ENCODE measurements around the gene C13orf42. TPM values are rescaled to one million over a fixed set of nuclear protein-coding genes. Genes with fewer than 3 reads are reported as not detected.

C13orf42 gene
- total RNA-seq, 1 donor, result not detected

DNA sequence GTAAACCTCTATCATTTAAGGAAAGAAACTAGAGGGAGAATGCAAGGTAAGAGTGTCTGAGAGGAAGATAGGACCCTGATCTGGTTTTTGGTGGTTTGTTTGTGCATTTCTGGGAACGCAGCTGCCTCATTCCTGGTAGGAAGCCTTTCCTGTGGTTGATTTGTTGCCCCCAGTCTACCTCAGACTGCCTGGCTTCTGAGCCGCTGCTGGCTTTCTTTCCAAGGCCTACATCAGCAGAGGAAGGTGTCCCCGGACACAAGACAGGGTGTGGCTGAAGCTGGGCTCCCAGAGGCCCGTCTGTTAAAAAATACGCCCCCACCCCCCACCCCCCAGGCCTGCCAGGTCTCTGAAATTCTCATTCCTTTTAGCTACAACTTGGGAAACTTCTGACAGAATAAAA lies 42.6 kb downstream of the C13orf42 start:
- no peak for TF ChIP-seq CTCF (IDR thresholded peaks at IDR 0.05; ENCODE audit: insufficient read depth, low read depth, low read length)
- DNase-seq (ENCODE audit: low read depth), result no peak
- no peak overlapping the region for H3K4me3 ChIP-seq (ENCODE audit: low read depth, low read length)

DNA sequence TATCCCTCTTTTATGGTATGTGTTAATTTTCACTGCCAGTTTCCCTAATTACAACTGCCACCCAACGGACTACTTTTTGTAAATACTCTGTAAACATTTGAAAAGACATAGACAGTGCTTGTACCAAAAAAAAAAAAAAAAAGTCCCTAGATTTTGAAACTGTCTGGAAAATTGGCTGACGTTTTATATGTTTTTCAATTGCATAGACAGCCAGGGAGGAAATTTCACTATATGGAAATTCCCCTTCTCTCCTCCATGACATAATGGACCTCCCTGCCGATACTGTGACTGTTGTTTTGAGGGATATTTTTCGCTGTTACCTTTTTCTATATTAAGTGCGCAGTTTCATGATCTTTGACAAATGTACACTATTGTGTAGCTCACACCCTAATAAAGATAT lies 43.4 kb downstream of the C13orf42 start:
- TF ChIP-seq CTCF (IDR thresholded peaks at IDR 0.05; ENCODE audit: insufficient read depth, low read depth, low read length), result no peak
- DNase-seq (ENCODE audit: low read depth), result no peak
- no peak overlapping the region for H3K4me3 ChIP-seq (ENCODE audit: low read depth, low read length)

GRCh38 chr13:51067210-51067701 lies 43.8 kb downstream of the C13orf42 start:
- H3K4me3 ChIP-seq (ENCODE audit: low read depth, low read length), result no peak overlapping the region
- DNase-seq (ENCODE audit: low read depth), result no peak
- TF ChIP-seq CTCF (IDR thresholded peaks at IDR 0.05; ENCODE audit: insufficient read depth, low read depth, low read length), result no peak

GRCh38 chr13:51066091-51066831 lies 44.8 kb downstream of the C13orf42 start:
- DNase-seq (ENCODE audit: low read depth), result no peak
- TF ChIP-seq CTCF (IDR thresholded peaks at IDR 0.05; ENCODE audit: insufficient read depth, low read depth, low read length), result no peak
- no peak overlapping the region for H3K4me3 ChIP-seq (ENCODE audit: low read depth, low read length)

DNA sequence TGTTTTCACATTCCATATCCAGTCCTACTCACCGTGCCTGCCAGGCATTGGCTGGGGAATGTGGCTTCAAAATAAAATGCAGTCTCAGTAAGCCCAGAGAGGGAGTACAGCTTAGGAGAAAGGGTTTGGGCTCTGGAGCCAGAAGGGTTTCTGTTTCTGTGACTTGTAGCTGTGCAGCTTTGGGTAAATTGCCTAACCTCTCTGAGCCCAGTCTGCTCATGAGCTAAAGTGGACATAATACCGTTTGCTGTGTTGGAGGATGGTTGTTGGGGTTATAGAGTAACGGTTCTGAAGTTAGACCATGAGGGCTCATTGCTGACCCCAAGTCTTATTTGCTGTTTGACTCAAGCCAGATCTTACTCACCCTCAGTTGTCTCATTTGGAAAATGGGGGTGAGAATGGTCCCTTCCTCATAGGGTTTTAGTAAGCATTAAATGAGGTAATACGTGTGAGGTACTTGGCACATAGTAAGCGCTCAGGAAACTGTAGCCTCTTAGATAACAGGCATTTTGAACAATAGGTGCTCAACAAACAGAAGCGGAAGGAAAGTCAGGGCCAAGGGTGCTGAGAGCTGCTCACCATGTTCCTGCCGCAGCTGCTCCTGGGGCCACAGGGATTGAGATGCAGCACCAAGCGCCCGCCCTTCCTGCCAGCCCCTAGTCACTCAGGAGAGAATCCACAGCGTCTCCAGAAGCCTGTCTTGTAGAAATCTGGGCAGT lies 45.5 kb downstream of the C13orf42 start:
- no peak for DNase-seq (ENCODE audit: low read depth)
- TF ChIP-seq CTCF (IDR thresholded peaks at IDR 0.05; ENCODE audit: insufficient read depth, low read depth, low read length), result no peak
- H3K4me3 ChIP-seq (ENCODE audit: low read depth, low read length), result no peak overlapping the region

DNA sequence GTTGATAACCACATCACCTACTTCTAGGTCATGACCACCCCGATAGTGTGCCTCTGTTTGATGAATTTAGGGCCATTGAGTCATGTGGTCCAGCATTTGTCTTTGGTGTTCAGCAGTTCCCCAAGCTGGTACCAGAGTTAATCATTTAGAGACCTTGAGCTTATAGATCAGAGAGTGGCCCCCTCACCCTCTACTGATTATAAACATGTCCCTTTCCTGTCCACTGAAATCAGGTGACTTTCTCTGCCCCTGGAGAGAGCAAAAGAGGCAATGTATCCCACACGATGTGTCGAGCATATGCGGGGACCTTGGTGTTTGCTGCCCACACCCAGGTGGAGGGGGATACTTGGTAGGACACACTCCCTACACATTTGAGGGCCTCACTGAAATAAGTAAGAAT lies 46.3 kb downstream of the C13orf42 start:
- no peak overlapping the region for H3K4me3 ChIP-seq (ENCODE audit: low read depth, low read length)
- TF ChIP-seq CTCF (IDR thresholded peaks at IDR 0.05; ENCODE audit: insufficient read depth, low read depth, low read length), result no peak
- no peak for DNase-seq (ENCODE audit: low read depth)

All from fibroblast of villous mesenchyme (primary cell).